GM10266 (cell line): Measurements from ENCODE around the gene TRPV4.

Experiments
- DNase-seq: peaks from one replicate; pipeline ENCODE4 v3.0.0; 2012; ENCODE audit errors: extremely low spot score
- TF ChIP-seq, protein P1 (sequence below): IDR thresholded peaks from 2 replicates; pipeline ENCODE4 v1.5.1; 2012; ENCODE audit warnings: mild to moderate bottlenecking, low read depth; ENCODE audit not compliant: control insufficient read depth, insufficient read depth; ENCODE audit errors: missing control alignments

The TRPV4 gene

DNA sequence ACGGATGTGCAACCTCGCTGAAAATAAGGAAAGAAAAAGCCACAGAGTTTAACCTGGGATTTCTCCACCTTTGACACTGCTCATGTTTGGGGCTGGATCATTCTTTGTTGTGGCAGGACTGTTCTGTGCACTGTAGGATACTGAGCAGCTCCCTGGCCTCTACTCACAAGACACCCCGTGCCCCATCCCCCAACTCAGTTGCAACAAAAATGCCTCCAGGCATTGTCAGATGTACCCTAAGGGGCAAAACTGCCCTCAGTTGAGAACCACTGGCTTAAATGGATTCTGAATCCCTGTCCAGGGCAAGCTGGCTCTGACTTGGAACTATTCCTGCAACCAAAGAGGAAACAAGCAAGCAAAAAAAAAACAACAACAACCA, 45.0 kb upstream of the TRPV4 start:
- TF ChIP-seq, protein P1, sequence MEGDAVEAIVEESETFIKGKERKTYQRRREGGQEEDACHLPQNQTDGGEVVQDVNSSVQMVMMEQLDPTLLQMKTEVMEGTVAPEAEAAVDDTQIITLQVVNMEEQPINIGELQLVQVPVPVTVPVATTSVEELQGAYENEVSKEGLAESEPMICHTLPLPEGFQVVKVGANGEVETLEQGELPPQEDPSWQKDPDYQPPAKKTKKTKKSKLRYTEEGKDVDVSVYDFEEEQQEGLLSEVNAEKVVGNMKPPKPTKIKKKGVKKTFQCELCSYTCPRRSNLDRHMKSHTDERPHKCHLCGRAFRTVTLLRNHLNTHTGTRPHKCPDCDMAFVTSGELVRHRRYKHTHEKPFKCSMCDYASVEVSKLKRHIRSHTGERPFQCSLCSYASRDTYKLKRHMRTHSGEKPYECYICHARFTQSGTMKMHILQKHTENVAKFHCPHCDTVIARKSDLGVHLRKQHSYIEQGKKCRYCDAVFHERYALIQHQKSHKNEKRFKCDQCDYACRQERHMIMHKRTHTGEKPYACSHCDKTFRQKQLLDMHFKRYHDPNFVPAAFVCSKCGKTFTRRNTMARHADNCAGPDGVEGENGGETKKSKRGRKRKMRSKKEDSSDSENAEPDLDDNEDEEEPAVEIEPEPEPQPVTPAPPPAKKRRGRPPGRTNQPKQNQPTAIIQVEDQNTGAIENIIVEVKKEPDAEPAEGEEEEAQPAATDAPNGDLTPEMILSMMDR = no peak

GRCh38 chr12:109877504-109878246, 44.5 kb upstream of the TRPV4 start:
- TF ChIP-seq, protein P1 = no peak
- no peak for DNase-seq

More for the DNA sequence above, 45.0 kb upstream of the TRPV4 start:
- no peak for DNase-seq

DNA sequence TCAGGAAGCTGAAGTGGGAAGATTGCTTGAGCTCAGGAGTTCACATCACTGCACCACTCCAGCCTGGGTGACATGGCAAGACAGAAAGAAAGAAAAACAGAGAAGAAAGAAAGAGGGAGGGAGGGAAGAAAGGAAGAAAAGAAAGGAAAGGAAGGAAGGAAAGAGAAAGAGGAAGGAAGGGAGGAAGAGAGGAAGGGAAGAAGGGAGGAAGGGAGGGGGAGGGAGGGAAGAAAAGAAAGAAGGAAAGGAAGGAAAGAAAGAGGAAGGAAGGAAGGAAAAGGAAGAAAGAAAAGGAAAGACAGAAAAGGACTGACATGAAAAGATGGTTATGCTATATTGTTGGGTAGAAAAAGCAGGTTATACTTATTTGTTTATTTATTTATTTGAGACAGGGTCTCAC, 43.2 kb upstream of the TRPV4 start:
- DNase-seq = no peak
- TF ChIP-seq, protein P1 = no peak

DNA sequence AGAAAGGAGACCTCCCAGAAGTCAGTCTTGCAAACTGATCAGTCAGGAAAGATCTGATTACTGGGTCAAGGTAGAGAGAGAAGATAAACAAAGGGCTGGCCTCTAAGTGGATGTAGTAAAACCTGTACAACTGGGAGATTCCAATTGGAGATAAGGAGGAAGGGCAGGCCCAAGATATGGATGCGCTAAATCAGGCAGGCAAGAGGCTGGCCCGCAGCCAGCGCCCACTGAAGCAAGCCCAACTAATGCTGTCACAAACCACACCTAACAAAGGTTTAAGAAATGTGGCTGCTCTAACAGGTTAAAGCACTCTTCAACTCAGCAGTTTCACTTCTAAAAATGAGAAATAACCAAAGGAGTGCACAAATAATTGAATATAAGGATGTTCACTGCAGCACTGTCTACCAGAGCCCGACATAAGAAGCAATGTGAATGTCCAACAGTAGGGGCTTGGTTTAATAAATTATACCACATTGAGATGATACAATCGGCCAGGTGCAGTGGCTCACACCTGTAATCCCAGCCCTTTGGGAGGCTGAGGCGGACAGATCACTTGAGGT, 42.5 kb upstream of the TRPV4 start:
- TF ChIP-seq, protein P1 = no peak
- no peak for DNase-seq

DNA sequence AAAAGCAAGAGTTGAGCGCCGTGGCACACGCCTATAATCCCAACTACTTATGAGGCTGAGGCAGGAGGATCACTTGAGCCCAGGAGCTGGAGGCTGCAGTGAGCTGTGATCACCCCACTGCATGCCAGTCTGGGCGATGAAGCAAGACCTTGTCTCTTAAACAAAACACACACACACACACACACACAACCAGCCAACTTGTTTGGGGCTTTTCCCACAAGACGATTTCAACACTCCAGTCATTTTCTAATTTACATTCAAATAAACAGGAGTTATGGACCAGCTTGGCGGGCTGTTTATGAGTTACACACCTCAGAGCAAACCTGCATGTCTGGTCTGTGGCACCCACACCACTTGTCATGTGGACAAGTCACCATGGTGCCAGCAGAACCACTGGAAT, 40.5 kb upstream of the TRPV4 start:
- TF ChIP-seq, protein P1 = no peak
- no peak for DNase-seq

- no peak for DNase-seq
- TF ChIP-seq, protein P1 = no peak
Observed at GRCh38 chr12:109871668-109872314, 38.6 kb upstream of the TRPV4 start.

GRCh38 chr12:109870648-109871047, 37.5 kb upstream of the TRPV4 start:
- TF ChIP-seq, protein P1 = no peak
- no peak for DNase-seq
